GM23338 (cell line): ENCODE results near the gene IGSF22.

Source experiments
- EZH2 ChIP-seq: fragments of 200-600 bp; sonication (generic); IDR thresholded peaks from one replicate; pipeline ENCODE4 v1.8.0; 2017; ENCODE audit warnings: antibody characterized with exemption, mild to moderate bottlenecking, low read depth; ENCODE audit not compliant: unreplicated experiment
- EZH2phosphoT487 ChIP-seq: fragments of 200-600 bp; sonication (generic); IDR thresholded peaks from one replicate; pipeline ENCODE4 v1.8.1; 2018; ENCODE audit warnings: antibody characterized with exemption; ENCODE audit not compliant: unreplicated experiment
- POLR2AphosphoS5 ChIP-seq: IDR thresholded peaks from 2 replicates; pipeline ENCODE4 v1.6.1; 2016; ENCODE audit warnings: antibody characterized with exemption, low read depth
- TF ChIP-seq, protein P1 (sequence below), 2 experiments: fragments of 200-600 bp in 1 of 2; sonication (generic) in 1 of 2; conservative IDR thresholded peaks; 2 replicates each; pipeline versions ENCODE4 v1.5.1 to v1.6.1; 2016 to 2017; ENCODE audit warnings: antibody characterized with exemption in 2 of 2, low read depth in 2 of 2, mild to moderate bottlenecking in 2 of 2, moderate library complexity in 1 of 2
- TF ChIP-seq, protein P2 (sequence below): IDR thresholded peaks from one replicate; pipeline ENCODE4 v1.6.1; 2018; ENCODE audit warnings: antibody characterized with exemption; ENCODE audit not compliant: unreplicated experiment

DNA sequence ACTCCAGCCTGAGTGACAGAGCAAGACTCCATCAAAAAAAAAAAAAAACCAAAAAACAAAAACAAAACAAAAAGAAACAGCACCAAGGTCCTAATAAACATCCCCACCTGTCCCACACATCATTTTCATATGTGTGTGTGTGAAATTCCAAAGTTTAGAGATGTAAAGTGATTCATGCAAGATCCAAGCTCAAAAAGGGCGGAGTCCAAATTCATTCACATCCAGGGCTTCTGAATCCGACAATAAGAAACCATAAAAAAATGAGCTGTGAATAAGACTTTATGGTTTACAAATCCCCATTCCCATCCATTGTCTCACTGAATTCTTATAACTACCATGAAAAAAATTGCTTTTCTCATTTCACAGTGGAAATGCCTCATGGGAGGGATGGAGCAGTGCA, 30.9 kb upstream of the IGSF22 start:
- TF ChIP-seq, protein P1, sequence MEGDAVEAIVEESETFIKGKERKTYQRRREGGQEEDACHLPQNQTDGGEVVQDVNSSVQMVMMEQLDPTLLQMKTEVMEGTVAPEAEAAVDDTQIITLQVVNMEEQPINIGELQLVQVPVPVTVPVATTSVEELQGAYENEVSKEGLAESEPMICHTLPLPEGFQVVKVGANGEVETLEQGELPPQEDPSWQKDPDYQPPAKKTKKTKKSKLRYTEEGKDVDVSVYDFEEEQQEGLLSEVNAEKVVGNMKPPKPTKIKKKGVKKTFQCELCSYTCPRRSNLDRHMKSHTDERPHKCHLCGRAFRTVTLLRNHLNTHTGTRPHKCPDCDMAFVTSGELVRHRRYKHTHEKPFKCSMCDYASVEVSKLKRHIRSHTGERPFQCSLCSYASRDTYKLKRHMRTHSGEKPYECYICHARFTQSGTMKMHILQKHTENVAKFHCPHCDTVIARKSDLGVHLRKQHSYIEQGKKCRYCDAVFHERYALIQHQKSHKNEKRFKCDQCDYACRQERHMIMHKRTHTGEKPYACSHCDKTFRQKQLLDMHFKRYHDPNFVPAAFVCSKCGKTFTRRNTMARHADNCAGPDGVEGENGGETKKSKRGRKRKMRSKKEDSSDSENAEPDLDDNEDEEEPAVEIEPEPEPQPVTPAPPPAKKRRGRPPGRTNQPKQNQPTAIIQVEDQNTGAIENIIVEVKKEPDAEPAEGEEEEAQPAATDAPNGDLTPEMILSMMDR (conservative IDR thresholded peaks at IDR 0.05; ENCODE audit: low read depth in 2 of 2), result no peak
- TF ChIP-seq, protein P2, sequence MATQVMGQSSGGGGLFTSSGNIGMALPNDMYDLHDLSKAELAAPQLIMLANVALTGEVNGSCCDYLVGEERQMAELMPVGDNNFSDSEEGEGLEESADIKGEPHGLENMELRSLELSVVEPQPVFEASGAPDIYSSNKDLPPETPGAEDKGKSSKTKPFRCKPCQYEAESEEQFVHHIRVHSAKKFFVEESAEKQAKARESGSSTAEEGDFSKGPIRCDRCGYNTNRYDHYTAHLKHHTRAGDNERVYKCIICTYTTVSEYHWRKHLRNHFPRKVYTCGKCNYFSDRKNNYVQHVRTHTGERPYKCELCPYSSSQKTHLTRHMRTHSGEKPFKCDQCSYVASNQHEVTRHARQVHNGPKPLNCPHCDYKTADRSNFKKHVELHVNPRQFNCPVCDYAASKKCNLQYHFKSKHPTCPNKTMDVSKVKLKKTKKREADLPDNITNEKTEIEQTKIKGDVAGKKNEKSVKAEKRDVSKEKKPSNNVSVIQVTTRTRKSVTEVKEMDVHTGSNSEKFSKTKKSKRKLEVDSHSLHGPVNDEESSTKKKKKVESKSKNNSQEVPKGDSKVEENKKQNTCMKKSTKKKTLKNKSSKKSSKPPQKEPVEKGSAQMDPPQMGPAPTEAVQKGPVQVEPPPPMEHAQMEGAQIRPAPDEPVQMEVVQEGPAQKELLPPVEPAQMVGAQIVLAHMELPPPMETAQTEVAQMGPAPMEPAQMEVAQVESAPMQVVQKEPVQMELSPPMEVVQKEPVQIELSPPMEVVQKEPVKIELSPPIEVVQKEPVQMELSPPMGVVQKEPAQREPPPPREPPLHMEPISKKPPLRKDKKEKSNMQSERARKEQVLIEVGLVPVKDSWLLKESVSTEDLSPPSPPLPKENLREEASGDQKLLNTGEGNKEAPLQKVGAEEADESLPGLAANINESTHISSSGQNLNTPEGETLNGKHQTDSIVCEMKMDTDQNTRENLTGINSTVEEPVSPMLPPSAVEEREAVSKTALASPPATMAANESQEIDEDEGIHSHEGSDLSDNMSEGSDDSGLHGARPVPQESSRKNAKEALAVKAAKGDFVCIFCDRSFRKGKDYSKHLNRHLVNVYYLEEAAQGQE, result no peak
- no peak for TF ChIP-seq EZH2phosphoT487
- TF ChIP-seq EZH2, result no peak
- TF ChIP-seq POLR2AphosphoS5, result no peak
